GM19455 (cell line): ENCODE results near the gene RSAD1.
A peak's percentile ranks its signal among the peaks of the same experiment; 100 is the strongest.
"Not testable (repeated sequence)": the region's sequence is repeated elsewhere in the genome, so short reads cannot be mapped to it uniquely, and the experiment has no call there.

Experiments
- ATAC-seq: cut with Tn5 transposase; IDR thresholded peaks from one replicate; pipeline ENCODE4 v1.9.1; 2021; ENCODE audit not compliant: unreplicated experiment

RSAD1 gene

DNA sequence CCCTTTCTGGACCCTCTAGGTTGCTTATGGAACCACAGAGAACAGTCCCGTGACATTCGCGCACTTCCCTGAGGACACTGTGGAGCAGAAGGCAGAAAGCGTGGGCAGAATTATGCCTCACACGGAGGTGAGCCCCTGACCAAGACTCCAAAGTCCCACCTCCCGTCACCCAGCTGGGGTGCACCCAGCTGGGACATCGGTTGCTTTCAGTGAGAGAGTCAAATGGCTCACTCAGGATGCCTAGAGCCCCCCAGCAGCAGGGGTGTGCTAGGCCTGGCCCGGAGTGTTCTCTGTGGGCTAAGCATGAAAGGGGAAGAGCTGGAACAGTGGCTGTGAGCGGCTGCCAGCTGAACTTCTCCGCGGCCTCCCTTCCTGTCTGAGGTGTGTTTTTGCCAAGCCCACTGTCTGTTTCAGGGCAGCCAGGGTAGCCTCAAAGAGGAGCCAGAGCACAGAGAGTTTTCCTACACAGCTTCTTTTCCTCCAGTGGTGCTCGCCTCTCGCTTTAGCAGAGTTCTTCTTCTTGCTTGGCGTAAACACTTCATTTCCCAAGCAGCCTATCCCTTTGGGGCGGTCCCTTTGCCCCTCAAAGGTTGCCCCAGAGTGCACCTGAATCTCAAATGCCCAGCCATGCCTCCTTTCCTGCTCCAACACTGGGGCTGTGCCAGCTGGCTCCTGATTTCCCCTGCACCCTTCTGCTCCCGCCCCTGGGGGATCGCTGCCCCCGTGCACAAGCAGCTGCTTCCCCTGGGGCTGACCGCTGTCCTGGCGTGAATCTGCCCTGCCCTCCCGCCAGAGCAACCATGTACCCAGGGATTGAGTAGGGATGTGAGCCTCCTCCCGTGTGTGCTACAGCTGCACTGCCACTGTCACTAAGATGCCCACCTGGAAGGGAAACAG lies 7.4 kb upstream of the RSAD1 start:
- no peak for ATAC-seq

- ATAC-seq, result no peak
These were observed 6.4 kb upstream of the RSAD1 start for GRCh38 chr17:50472286-50472685.

DNA sequence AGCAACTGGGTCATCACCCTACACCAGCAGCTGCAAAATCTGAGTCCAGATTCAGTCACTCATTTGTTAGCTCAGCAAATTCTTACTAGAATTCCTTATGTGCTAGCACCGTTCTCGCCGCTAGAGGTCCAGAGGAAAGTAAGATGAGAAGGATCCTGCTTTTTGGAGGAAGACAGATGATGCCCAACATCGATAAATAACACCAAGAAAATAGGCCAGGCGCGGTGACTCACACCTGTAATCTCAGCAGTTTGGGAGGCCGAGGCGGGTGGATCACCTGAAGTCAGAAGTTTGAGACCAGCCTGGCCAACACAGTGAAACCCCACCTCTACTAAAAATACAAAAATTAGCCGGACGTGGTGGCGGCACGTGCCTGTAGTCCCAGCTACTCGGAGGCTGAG lies 5.9 kb upstream of the RSAD1 start:
- ATAC-seq, result not testable (repeated sequence)

GRCh38 chr17:50473901-50474300 lies 4.8 kb upstream of the RSAD1 start:
- no peak for ATAC-seq

DNA sequence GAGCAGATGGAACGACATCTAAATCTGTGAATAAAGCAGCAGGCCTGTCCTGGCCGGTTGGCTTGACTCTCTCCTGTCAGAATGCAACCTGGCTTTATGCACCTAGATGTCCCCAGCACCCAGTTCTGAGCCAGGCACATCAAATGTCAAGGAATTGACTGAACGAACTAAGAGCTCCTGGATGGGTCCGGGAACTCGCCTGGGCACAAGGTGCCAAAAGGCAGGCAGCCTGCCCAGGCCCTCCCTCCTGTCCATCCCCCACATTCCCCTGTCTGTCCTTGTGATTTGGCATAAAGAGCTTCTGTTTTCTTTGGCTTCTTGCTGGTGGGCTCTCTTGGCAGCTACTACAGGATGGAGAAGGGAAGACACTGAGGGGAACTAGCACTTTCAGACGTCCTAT lies 4.1 kb upstream of the RSAD1 start:
- ATAC-seq, result no peak

GRCh38 chr17:50475362-50475761 lies 3.3 kb upstream of the RSAD1 start:
- no peak for ATAC-seq

DNA sequence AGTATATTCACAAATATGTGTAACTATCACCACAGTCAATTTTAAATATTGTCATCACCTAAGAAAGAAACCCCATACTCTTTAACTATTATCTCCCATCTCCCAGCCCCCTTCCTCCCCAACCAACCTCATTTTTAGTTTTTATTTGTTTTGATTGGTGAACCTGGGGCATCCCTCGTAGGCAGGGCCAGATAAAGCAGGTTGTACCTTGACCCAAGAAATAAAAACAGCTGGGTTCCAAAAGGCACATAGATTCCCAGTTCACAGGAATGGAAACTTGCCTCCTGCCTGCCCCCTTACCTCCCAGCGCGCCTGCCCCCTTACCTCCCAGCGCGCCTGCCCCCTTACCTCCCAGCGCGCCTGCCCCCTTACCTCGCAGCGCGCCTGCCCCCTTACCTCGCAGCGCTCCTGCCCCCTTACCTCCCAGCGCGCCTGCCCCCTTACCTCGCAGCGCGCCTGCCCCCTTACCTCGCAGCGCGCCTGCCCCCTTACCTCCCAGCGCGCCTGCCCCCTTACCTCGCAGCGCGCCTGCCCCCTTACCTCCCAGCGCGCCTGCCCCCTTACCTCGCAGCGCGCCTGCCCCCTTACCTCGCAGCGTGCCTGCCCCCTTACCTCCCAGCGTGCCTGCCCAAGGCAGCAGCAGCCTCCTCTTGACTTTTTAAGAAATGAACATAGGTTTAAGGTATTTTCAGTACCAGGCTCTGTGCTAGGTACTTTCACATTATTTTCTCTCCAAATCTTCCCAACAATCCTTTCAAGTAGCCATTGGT lies 2.7 kb upstream of the RSAD1 start:
- ATAC-seq, result not testable (repeated sequence)

GRCh38 chr17:50476545-50477315 lies 1.9 kb upstream of the RSAD1 start:
- ATAC-seq, result no peak

DNA sequence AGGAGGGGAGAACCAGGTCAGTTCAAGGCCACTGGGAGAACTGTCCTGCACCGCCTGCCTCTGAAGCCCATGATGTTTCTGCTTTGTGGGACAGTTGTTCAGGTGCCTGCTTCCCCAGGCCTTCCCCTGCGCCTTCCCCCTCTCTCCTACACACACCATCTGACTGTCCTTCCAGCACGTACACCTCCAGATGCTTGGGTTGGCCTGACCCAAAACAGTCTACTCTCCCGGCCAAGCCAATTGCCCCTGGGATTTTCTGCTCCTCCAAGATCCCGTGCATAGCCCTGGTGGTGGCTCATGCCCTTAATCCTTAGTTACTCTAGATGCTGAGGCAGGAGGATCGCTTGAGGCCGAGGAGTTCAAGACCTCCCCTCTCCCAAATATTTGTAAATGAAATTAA lies 684 bp upstream of the RSAD1 start:
- no peak for ATAC-seq

DNA sequence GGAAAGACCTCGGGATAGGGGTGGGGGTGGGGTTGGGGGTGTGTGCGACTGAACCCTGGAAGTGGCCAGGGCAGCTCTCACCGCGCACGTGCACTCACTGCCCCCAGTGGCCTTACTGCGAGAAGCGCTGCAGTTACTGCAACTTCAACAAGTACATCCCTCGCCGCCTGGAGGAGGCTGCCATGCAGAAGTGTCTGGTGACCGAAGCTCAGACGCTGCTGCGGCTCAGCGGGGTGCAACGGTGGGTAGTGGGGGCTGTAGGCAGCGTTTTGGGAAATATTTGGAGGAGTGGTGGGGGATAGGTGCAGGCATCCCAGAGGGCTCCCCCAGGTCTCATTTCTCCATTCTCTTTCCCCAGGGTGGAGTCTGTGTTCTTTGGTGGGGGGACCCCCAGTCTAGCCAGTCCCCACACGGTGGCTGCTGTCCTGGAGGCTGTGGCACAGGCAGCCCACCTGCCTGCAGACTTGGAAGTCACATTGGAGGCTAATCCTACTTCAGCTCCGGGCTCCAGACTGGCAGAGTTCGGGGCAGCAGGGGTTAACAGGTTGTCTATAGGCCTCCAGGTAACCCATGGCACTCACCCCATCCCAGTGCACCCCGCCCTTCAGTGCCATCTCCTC lies 972 bp downstream of the RSAD1 start:
- peak; percentile 46 for ATAC-seq

DNA sequence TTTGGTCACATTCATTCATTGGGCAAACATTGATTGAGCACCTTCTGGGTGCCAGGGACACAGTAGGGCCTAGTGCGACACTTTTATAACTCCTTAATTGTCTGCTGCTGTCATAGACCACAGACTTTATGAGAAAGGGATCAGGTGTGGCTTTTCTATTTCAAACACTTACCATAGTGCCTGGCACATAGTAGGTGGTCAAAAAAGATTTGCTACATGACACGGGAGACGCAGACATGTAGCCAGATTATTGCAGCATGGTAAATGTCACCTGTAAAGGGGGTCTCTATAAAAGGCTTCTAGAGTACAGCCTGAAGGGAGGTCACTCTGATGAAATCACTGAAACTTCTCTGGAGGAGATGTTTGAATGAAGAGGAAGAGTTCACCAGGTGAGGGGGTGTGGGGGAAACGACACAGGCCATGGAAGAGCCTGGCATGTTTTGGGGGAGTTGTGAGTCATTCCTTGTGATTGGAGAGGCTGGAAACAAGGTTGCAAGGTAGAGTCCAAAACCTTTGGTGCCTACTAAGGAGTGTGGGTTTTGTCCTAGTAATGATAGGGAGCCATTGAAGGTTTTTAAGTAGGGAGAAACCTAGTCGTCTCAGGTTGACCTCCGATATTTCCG lies 1.6 kb downstream of the RSAD1 start:
- ATAC-seq, result no peak

- no peak for ATAC-seq
These were observed 2.3 kb downstream of the RSAD1 start for GRCh38 chr17:50480854-50481490.

DNA sequence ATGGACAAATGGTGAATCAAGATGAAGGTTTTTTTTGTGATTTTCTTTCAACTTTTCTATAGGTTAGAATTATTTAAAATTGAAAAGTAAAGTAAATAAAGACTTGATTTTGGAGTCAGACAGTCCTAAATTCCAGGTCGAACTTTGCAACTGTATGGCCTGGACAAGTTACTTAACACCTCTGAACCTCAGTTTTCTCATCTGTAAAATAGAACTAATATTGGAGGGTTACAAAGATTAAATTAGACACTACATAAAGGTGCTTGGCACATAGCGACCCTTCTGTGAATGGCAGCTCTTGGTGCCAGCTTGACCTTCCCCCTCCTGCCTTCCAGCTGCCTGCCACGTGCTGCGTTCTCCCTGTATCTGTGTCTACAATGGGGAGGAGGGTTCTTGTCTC lies 3.0 kb downstream of the RSAD1 start:
- ATAC-seq, result no peak

DNA sequence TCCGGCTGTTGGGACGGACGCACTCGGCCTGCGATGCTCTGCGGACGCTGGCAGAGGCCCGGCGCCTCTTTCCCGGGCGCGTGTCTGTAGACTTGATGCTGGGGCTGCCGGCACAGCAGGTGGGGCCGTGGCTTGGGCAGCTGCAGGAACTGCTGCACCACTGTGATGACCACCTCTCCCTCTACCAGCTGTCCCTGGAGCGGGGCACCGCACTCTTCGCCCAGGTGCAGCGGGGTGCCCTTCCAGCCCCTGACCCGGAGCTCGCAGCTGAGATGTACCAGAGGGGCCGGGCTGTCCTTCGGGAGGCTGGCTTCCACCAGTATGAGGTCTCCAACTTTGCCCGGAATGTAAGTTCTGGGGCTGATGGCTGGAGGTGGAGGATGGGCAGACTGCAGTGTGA lies 3.5 kb downstream of the RSAD1 start:
- no peak for ATAC-seq

DNA sequence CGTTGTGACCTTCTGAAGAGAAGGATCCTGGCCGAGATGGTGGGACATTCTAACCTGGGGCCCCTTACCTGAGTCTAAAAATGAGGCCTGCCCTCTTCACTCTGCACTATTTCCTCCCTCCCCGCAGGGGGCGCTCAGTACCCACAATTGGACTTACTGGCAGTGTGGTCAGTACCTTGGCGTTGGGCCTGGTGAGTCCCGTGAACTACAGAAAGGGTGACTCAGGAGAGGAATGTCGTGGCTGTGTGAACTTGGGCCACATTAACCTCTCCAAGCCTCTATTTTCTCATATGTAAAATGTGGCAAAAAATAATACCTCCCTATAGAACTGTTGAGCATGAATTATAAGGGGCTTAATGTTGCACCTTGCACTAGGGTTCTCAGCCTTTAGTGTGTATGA lies 3.9 kb downstream of the RSAD1 start:
- ATAC-seq, result no peak

DNA sequence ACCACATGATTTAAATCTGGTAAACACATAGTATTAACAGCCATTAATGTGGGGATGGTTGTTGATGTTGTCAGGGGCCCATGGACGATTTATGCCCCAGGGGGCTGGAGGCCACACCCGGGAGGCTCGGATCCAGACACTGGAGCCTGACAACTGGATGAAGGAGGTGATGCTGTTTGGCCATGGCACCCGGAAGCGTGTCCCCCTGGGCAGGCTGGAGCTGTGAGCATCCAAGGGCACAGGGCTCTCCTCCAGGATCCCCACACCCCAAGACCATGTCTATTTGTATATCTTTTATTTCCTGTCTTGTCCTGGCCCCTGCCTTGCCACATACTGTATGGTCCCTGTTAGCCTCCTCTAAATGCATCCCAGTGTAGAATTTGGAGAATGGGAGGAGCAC lies 4.6 kb downstream of the RSAD1 start:
- no peak for ATAC-seq

GRCh38 chr17:50484386-50485155 lies 5.9 kb downstream of the RSAD1 start:
- ATAC-seq, result no peak

DNA sequence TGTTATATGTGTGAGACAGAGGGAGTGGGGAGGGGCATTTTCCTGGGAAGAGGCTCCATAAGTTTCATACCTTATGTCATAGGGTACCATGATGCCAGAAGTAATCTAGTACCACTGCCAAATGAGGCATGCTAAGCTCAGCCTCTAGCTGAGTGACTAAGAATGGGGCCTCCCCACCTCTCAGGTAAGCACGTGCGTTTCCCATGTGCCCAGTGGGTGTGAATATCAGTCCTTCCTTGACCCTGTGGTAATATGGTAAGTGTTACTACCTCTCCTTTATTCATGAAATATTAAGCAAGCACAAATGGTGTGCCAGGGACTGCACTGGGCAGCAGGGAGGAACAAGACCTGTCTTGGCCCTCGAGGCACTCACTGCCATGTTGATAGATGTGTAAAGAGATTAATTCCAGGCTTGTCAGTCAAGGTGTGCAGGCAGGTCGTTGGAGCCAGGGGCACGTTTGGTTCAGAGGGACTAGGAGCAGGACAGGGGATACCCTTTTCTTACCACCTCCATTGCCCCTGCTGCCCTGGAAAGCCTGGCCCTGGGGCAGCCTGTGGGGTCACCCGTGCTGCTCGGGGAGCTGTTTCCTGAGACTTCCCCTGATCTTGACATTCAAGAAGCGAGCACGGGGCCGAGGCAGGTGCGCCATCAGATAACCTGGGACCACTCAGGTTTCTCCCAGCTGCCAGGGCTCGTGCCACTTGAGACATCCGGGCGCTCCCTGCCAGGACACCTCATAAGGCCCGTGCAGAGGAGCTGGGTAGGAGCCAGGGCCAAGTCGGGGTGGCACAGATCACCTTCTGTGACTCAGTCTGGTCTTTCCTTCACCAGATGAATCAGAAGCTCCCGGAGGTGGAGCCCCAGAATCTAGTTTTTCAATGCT lies 8.8 kb downstream of the RSAD1 start:
- no peak for ATAC-seq
